NCI-H146 (cell line): ENCODE measurements around the gene SPHK2.
"Not testable (repeated sequence)": the region's sequence is repeated elsewhere in the genome, so short reads cannot be mapped to it uniquely, and the experiment has no call there.

Experiments
- DNase-seq: peaks from one replicate; lab custom pipeline; 2025; lab: John Stamatoyannopoulos, UW

Gene SPHK2

DNA sequence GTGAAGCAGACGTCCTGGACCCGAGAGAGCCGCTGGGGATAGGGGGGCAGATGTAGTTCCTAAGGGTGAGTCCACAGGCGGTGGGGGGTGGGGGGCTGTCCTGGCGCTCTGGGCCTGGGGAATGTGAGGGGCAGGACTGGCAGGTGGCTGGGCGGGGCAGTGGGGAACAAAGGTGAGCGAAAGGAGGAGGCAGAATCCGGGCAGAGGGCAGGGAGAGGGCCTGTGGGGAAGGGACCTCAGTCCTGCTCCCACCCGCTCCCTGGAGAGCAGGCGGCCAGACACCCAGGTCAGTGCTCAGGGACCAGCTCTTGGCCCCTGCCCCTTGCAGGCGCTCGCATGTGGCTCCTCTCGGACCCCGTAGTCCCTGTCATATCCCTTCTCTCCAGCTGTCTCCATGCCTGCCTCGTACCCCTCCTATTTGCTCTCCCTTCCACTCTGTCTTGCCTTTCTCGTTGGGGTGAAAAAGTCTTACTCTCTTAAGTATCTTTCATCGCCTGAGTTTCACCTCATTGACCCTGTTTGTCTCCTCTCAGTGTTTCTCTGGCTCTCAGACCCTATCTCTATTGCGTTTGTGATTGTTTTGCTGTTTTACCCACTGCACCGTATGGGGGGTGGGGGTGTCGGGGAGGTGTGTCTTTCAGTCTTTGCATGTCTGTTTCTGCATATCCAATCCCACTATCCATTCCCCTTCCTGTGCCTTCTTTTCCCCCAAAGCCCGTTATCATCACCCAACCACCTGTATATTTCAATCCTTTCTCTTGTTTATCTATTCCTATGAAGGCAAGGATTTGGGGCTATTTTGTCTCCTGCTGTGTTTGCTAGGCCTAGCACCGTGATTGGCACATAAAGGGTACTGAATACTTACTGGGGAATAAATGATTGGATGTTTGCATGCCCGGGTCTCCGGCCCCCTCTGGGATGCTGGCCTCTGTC lies 5.8 kb downstream of the SPHK2 start:
- peak; percentile 43 for DNase-seq

DNA sequence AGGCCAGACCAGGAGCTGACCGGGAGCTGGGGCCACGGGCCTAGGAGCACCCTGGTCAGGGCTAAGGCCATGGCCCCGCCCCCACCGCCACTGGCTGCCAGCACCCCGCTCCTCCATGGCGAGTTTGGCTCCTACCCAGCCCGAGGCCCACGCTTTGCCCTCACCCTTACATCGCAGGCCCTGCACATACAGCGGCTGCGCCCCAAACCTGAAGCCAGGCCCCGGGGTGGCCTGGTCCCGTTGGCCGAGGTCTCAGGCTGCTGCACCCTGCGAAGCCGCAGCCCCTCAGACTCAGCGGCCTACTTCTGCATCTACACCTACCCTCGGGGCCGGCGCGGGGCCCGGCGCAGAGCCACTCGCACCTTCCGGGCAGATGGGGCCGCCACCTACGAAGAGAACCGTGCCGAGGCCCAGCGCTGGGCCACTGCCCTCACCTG lies 6.6 kb downstream of the SPHK2 start:
- DNase-seq = no peak

DNA sequence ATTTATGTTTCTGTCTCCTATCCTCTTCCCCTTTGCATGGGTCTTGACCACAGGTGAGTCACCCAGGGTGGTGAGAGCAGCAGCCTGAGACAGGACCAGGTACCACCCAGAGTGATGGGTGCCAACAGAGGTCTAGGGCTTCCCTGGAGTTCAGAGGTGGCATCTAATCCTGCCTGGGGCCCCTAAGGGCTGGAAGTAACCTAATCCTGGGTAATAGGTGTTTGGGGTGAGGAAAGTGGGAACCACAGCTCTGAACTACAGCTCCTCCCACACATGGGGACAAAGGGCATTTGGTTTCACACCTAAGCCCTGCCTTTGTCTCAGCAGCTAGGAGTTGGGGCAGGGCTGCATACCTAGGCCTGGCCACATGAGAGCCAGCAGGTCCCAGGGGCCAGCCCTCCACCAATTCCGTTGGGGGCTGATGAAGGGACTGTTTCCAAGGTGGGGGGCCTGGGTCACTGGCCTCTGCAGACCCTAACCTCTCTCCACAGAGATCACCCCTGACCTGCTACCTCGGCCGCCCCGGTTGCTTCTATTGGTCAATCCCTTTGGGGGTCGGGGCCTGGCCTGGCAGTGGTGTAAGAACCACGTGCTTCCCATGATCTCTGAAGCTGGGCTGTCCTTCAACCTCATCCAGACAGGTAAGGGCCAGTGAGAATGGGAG lies 8.0 kb downstream of the SPHK2 start:
- DNase-seq = no peak

DNA sequence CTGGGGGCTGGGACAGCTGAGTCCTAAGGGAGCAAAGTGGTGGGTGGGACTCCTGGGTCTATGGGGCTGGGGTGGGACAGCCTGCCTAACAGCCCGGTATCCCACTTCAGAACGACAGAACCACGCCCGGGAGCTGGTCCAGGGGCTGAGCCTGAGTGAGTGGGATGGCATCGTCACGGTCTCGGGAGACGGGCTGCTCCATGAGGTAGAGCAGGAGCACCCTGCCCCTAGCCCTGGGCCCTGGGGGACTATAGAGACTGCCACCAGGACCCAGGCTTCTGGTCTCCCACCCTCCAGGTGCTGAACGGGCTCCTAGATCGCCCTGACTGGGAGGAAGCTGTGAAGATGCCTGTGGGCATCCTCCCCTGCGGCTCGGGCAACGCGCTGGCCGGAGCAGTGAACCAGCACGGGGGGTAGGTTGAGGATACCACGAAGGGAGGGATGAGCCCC lies 8.6 kb downstream of the SPHK2 start:
- no peak for DNase-seq

DNA sequence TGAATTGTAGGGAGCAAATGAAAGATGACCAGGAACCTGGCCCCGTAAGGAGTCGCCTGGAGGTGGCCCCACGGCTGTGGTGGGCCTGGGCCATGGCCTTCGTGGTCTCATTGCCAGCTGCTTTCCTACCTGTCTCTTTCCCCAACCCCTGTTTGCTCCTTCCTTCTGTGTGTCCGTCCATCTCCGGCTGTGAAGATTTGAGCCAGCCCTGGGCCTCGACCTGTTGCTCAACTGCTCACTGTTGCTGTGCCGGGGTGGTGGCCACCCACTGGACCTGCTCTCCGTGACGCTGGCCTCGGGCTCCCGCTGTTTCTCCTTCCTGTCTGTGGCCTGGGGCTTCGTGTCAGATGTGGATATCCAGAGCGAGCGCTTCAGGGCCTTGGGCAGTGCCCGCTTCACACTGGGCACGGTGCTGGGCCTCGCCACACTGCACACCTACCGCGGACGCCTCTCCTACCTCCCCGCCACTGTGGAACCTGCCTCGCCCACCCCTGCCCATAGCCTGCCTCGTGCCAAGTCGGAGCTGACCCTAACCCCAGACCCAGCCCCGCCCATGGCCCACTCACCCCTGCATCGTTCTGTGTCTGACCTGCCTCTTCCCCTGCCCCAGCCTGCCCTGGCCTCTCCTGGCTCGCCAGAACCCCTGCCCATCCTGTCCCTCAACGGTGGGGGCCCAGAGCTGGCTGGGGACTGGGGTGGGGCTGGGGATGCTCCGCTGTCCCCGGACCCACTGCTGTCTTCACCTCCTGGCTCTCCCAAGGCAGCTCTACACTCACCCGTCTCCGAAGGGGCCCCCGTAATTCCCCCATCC lies 9.4 kb downstream of the SPHK2 start:
- DNase-seq = no peak

DNA sequence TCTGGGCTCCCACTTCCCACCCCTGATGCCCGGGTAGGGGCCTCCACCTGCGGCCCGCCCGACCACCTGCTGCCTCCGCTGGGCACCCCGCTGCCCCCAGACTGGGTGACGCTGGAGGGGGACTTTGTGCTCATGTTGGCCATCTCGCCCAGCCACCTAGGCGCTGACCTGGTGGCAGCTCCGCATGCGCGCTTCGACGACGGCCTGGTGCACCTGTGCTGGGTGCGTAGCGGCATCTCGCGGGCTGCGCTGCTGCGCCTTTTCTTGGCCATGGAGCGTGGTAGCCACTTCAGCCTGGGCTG lies 9.9 kb downstream of the SPHK2 start:
- no peak for DNase-seq

DNA sequence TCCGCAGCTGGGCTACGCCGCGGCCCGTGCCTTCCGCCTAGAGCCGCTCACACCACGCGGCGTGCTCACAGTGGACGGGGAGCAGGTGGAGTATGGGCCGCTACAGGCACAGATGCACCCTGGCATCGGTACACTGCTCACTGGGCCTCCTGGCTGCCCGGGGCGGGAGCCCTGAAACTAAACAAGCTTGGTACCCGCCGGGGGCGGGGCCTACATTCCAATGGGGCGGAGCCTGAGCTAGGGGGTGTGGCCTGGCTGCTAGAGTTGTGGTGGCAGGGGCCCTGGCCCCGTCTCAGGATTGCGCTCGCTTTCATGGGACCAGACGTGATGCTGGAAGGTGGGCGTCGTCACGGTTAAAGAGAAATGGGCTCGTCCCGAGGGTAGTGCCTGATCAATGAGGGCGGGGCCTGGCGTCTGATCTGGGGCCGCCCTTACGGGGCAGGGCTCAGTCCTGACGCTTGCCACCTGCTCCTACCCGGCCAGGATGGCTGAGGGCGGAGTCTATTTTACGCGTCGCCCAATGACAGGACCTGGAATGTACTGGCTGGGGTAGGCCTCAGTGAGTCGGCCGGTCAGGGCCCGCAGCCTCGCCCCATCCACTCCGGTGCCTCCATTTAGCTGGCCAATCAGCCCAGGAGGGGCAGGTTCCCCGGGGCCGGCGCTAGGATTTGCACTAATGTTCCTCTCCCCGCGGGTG lies 10.4 kb downstream of the SPHK2 start:
- peak; percentile 52 for DNase-seq

DNA sequence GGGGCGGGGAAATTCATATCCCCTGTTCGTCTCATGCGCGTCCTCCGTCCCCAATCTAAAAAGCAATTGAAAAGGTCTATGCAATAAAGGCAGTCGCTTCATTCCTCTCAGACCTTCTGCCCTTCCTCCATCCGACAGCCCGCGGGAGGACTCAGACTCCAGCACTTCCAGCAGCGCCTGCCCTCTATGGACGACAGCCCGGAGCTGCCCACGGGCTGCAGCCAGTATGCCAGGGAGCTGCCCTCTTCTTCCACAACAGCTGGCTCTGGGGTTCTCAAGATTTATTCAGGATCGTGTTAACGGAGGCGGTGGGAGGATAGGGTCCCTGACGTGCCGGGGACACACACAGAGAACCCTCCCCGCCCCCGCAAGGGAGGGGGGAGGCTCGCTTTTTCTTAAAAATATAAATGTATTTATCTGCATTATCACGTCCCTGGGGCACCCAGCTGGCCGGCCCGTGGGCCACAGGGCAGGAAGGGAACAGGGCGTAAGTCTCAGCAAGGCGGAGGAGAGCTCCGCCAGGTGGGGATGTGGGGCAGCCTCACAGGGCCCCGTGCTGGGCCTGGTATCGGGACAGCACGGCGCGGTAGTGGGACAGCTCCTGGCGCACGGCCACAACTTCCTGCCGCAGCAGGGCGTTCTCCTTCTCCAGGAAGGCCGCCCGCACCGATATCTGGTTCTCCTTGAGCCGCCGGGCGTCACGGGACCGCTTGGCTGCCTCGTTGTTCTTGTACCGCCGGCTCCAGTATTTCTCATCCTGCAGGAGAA lies 11.2 kb downstream of the SPHK2 start:
- DNase-seq = peak; percentile 52

DNA sequence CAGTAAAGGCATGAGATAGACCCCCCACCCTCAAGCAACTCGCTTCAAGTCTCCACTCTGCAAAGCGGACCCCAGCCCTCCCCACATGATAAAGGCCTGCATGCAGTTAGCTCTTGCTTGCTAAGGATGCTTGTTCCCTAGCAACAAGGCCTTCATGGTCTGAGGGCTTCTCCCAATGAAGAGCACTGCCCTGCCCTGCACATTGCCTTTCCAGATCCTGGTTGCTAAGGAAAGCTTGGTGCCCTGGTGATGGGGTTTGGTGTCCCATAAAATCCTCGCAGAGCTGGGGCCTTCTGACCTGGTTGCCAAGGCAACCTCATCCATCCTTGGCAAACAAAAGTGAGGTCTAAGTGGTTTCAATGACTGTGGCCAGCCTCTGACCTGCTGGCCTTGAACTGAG lies 11.9 kb downstream of the SPHK2 start:
- no peak for DNase-seq

DNA sequence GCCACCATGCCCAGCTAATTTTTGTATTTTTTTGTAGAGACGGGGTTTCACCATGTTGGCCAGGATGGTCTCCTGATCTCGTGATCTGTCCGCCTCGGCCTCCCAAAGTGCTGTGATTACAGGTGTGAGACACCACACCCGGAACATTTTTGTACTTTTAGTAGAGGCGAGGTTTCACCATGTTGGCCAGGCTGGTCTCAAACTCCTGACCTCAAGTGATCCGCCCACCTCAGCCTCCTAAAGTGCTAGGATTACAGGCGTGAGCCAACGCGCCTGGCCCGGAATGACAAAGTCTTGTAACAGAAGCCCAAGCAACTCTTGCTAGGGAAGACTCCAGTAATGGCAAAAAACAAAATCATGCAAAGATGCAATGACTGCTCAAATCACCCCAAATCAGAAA lies 13.0 kb downstream of the SPHK2 start:
- DNase-seq = not testable (repeated sequence)

DNA sequence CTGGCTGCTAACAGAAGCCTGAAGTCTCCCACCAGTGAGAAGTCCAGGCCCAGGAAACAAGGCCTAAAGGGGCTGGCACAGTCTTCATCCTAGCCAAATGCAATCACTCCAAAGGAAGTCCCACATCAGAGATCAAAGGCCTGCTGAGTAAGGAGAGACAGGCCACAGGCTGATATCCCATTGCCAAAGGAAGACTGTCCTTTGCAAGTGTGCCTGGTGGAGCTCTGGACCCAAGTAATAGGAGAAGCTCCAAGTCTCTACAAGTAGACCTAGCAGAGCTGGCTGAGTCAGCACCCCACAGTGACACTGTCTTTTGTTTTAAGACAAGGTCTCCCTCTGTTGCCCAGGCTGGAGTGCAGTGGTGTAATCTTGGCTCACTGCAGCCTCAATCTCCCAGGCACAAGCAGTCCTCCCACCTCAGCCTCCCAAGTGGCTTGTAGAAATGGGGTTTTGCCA lies 13.4 kb downstream of the SPHK2 start:
- no peak for DNase-seq

DNA sequence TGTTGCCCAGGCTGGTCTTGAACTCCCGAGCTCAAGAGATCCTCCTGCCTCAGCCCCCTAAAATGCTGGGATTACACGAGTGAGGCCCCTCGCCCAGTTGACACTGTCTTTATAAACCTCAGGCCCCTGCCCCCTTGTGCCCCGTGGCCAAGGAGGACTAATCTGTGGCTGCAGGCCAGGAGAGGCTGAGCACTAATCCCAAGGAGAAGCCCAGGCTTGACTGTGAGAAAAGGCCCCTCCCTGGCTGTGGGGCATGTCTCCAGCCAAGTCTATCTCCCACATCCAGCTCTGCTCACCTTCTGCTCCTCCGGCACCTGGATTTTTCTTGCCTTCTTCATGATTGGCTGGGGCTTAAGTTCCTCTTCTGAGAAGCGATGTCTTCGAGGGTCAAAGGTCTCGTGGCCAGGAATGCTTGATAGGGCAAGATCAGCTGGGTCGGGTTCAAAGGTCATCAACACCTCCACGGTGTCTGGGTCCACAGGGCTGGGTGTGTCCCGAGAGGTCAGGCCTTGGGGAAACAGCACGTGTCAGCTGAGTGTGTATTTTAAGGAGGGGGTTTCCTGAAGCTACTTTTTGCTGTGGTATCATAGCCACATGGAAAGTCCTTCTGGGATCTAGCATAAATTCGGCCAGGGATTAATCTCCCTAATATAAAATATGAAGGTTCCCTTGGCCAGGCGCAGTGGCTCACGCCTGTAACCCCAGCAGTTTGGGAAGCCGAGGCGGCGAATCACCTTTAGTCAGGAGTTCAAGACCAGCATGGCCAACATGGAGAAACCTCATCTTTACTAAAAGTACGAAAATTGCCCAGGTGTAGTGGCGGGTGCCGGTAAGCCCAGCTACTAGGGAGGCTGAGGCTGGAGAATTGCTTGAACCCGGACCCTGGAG lies 14.1 kb downstream of the SPHK2 start:
- no peak for DNase-seq

DNA sequence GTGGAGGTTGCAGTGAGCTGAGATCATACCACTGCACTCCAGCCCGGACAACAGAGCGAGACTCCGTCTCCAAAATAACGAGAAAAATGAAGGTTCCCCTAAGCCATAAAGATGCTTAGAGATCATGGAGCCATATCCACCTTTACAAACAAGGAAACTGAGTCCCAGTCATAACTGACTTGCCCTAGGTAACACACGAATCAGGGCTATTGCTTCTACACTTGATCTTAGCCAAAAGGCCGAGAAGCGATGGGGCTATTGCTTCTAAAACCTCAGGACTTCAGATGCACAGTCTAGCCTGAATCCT lies 14.7 kb downstream of the SPHK2 start:
- DNase-seq = no peak

DNA sequence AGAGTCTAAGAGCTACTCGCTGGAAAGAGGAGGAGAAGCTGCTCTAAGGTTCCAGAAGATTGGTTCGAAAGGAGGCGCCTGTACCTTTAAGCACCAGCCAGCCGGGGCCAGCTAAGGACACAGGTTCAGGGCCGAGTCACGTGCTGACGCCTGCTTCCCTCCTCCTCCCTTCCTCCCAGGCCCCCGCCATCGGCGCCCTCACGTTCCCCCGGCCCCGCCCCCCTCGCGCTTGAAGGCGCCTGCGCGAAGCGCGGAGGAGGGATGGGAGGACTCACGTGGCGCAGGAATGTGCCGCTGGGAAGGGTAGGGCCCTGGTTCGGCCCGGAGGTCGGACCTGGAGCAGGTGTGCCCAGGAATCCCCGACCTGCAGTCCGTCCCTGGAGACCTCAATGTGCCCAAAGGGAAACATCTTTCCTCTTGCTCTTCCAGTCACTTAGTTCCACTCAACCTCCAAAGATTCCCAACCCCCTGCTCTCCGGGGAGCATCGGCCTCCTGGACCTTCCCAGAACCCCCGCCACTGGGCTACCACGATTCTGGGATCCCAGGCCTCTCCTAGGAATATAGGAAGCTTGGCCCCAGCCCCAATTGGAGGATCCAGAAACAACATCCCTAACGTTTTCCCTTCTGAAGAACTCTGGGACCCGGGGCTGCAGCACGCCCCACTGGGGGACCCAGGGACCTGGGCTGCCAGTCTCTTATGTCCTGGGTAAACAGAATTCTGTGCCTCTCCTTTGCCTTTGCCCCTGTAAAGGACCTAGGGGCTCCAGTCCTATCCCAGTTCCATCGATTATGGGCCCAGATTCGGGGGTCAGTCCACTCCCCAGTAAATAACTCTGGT lies 15.3 kb downstream of the SPHK2 start:
- DNase-seq = peak; percentile 98

DNA sequence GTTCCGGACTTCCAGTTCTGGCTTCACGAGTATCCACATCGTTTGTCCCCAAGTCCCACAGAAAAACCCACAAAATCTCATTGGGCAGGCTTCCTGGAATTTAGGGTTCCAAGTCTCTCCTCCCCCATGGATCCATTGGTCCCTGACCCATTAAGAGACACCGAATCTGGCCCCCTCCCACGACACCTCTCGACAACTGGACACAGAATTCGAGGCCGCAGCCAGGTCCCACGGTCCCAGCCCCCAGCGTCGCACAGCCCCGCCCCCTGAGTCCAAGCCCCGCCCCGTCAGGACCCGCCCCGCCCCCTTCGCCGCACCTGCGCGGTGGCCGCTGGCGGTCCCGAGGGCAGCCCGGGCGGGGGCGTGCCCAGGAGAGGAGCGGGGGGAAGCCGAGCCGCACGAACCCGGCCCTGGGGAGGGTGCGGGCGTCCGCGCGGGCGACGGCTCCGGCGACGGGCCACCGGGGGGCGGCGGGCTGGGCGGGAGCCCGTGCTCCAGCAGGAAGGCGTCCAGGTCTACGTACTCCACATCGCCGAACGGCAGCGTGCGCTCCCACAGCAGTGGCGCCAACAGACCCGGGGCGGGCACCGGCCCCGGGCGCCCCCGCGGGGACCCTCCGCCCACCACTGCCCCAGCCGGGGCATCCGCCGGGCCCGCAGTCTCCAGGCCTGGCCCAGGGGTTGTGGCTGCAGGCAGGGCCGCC lies 16.1 kb downstream of the SPHK2 start:
- DNase-seq = peak; percentile 80

DNA sequence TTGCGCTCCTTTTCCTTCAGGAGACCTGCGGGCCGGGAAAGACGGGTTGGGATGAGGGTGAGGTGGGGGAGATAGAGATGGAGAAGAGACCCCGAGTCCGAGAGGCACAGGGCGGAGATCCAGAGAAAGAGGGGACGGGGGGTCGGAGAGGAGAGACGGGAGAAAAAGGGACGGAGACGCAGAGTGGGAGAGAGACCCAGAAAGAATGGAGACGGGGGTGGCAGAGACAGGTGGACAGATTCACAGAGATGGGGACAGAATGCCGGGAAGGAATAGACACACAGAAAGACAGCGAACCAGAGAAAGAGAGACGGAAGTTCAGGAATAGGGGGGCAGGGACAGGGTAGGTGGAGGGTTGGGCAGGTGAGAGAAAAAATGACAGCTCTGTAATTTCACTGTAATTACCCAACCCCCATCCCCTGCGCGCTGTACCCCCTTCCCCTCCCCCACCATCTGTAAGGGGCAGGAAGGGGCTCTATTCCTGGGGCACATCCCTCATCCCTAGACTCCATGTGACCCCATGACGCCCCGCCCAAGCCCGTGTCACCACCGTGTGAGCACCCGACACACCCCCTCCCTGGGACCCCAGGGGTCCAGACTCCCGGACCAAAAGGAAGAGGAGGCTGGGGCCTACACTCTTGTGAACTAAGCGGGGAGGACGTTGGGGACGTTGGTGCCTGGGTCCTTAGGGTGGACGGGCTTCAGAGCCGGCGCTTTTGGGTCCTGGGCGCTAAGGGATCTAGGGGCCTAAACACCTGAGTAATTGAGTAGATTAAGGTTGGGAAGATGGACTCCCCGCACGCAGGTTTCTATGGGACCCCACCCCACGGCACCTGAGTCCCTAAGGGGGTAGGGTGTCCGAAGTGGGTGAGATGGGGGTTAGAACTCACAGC lies 16.9 kb downstream of the SPHK2 start:
- peak; percentile 37 for DNase-seq

DNA sequence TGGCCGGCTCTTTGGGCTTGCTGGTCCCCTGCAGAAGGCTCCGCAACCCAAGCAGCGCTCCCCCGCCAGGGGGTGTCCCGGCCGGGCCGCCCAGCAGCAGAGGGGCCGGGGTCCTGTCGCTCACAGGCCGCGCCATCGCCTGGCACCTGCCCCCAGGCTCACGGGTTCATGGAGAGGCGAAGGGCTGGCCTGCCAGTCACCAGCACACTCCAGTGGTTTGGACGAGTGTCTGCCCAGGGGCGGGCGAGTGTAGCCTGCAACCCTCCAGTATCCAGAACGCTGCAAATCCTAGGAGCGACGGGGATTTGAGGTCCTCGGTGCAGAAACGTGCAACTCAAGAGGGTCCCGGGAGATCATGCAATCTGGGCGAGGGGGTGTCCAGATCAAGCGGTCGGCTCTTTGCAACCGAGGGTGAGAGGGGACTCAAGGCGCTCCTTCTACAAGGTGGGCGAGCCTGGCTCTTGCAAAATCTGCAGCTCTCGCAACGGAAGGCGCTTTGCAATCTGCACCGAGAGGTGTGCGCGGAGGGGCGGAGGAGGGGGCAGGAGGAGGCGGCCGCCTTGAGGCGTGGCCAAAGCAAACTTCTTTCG lies 17.6 kb downstream of the SPHK2 start, which contains the start of gene DBP:
Gene DBP, minus strand, starts transcription at position 521 of the 590 bp plus-strand sequence. Its CDS starts 385 bp downstream, at position 136.
- peak; percentile 74 for DNase-seq
